ENCODE results near the gene RRP8.

DNA sequence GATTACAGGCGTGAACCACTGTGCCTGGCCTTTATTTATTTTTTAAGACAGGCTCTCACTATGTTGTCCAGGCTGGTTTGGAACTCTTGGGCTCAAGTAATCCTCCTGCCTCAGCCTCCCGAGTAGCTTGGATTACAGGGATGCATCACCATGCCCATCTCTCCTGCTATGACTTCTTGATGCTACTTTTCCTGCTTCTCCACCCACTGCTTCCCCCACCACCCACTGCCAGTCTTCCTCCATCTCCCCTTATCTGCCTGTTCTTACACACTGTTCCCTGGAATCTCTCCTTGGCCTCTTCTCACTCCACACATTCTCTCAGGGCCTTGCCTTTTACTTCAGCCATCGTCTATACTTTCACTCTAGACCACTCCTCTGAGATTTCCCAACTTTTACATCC, 33.1 kb upstream of the RRP8 start:
- TF ChIP-seq, protein P1, sequence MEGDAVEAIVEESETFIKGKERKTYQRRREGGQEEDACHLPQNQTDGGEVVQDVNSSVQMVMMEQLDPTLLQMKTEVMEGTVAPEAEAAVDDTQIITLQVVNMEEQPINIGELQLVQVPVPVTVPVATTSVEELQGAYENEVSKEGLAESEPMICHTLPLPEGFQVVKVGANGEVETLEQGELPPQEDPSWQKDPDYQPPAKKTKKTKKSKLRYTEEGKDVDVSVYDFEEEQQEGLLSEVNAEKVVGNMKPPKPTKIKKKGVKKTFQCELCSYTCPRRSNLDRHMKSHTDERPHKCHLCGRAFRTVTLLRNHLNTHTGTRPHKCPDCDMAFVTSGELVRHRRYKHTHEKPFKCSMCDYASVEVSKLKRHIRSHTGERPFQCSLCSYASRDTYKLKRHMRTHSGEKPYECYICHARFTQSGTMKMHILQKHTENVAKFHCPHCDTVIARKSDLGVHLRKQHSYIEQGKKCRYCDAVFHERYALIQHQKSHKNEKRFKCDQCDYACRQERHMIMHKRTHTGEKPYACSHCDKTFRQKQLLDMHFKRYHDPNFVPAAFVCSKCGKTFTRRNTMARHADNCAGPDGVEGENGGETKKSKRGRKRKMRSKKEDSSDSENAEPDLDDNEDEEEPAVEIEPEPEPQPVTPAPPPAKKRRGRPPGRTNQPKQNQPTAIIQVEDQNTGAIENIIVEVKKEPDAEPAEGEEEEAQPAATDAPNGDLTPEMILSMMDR (IDR thresholded peaks at IDR 0.05; ENCODE audit: low read depth, low read length): no peak
- no peak for TF ChIP-seq EZH2phosphoT487 (IDR thresholded peaks at IDR 0.05; ENCODE audit: low read depth)
